HG03039 (cell line): ENCODE results near the gene TMEM187.
"Not testable (repeated sequence)": the region's sequence is repeated elsewhere in the genome, so short reads cannot be mapped to it uniquely, and the experiment has no call there.

Experiments used
- ATAC-seq: cut with Tn5 transposase; IDR thresholded peaks from one replicate; pipeline ENCODE4 v1.9.1; 2021; ENCODE audit warnings: mild to moderate bottlenecking, moderate library complexity; ENCODE audit not compliant: unreplicated experiment

TMEM187 gene

DNA sequence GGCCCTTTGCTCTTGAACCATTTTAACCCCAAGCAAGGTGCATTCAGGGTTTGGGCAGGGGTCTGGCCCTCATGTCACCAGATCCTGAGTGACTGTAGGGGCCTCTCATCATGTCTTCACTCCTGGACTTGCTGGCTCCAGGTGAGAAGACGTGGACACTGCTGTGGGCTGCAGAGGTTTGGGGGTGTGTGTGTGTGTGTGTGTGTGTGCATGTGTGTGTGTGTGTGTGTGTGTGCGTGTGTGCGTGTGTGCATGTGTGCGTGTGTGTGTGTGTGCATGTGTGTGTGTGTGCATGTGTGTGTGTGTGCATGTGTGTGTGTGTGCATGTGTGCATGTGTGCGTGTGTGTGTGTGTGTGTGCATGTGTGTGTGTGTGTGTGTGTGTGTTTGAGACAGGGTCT lies 21.8 kb downstream of the TMEM187 start:
- ATAC-seq: not testable (repeated sequence)

DNA sequence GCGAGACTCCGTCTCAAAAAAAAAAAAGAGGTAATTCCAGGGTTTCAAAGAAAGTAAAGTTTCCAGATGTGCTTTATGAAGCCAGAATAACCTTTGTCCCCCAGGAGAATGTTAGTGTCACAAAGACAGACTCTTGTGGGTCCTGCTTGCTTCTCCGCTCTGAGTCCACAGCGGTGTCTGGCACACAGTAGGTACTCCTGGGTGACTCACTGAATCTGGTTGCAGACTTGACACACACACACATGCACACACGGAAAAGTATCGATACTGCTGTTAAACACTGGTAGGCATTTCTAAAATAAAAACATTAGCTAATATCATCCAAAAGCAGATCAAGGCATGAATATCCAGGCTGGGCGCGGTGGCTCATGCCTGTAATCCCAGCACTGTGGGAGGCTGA lies 22.9 kb downstream of the TMEM187 start:
- ATAC-seq: no peak

DNA sequence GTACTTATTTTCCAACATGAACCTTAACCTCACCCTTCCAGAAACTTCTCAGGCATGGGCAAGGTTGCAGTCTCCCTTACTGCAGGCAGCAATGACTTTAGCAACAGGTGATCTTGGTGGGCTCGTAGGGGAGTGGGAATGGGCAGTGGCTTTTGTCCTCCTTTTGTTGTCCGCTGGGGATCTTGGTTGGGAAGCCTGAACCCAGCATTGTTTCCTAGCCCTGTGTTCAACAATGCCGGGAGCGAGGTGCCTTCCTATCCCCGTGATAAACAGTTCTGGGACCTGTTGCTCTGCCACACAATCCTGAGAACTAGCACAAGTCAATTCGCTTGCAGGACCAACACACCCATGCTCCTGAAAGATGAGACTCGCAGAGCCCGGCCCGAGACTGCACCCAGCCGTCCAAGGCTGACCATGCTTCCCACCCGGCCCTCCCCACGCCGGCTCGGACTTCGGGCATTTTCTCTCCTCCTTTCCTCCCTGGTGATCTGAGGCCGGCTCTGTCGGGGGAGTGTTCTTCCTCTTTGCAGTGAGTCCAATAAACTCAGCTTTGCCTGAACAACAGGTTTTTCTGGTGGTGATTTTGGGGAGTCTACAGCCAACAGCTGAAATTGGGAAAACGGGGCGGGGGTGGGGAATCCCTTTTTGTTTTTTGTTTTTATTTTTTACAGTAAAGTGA lies 26.9 kb downstream of the TMEM187 start:
- ATAC-seq: no peak

DNA sequence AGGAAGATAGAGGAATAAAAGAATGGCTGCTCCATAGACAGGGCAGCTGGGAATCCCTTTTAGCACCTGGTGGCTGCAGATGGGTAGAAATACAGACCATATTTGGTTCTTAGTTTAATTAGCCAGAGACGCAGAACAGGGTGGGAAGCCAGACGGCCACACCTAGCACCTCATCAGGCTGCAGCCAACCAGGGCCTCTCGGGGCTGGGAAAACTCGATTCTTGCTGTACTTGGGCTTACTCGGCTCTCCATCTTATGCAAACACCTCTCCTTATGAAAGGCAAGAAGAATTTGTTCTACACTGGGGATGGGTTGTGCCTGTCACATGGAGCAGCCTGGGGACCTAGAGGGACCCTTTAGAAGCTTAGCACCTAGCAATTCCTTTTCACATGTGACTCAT lies 27.5 kb downstream of the TMEM187 start:
- ATAC-seq: no peak

DNA sequence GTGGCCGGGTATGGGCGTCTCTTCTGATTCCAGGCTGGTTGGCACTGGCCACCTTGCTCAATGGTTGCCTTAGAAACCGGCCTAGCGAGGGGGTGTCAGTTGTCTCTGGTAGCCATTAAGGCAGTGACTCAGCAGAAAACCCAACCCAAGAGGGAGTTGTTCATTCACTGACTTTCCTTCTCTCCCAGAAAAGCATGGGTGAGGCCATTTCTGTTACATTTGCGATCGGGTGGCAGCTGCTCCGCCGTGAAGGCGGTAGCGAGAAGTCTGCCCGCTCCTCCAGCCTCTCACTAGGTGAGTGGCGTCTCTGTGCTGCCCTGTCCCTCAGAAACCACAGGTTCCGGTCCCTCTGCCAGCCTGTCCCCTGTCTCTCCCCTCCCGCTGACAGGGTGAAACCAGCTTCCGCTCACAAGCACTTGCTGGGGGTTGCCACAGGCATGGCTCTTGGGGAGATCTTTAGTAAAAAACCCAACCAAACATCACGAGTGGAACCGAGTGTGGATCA lies 29.7 kb downstream of the TMEM187 start:
- no peak for ATAC-seq

DNA sequence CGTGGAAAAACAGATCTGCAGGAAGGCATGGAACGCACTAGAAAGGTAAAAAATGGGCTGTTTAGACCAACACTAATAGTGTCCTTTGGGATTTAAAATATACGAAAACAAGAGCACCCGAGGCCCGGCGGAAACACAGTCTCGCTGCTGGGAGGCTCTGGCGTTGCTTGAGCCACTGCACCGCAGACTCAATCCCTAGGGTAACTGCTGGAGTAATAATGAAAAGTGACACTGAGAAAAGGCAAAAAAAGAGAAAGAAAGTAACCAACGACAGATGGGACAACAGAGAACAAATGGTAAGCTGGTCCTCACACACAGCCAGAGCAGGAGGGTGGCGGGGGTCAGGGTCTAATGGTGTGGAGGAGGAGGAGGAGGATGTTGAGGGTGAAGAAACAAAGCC lies 31.8 kb downstream of the TMEM187 start:
- no peak for ATAC-seq

DNA sequence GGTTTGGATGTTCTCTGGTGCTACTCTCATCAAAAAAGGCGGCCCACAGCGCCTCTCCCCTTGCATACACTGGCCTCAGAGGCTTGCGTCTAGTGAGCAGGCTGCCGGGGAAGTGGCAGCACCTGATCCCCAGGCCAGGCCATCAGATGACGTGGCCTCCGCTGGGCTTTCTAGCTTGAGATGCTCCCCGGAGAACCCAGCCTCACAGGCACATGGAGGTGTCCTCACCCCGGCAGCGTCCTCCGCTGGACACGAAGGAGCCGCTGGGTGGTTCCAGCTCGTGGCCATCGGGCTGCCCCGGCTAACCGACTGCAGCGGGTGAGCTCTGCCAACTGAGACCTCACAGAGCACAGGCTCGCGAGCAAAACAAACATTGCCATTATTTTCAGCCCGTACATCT lies 34.4 kb downstream of the TMEM187 start:
- no peak for ATAC-seq

DNA sequence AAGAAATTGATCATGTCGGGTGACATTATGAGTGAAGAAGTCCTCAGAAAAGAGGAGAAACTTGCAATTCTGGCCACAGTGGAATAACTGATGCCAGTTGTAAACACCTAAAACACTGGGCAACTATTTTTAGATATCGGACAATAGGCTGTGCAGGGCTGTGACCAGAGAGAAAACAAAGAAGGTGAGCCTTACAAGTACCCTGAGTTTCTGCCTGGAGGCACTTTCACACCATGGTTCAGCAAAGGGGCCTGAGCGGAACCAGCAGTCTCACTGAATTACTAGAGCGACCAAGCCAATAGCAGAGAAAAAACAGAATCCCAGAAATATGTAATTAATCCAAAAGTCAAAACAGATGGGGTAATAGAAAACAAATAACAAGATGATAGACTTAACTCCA lies 36.0 kb downstream of the TMEM187 start:
- ATAC-seq: no peak

DNA sequence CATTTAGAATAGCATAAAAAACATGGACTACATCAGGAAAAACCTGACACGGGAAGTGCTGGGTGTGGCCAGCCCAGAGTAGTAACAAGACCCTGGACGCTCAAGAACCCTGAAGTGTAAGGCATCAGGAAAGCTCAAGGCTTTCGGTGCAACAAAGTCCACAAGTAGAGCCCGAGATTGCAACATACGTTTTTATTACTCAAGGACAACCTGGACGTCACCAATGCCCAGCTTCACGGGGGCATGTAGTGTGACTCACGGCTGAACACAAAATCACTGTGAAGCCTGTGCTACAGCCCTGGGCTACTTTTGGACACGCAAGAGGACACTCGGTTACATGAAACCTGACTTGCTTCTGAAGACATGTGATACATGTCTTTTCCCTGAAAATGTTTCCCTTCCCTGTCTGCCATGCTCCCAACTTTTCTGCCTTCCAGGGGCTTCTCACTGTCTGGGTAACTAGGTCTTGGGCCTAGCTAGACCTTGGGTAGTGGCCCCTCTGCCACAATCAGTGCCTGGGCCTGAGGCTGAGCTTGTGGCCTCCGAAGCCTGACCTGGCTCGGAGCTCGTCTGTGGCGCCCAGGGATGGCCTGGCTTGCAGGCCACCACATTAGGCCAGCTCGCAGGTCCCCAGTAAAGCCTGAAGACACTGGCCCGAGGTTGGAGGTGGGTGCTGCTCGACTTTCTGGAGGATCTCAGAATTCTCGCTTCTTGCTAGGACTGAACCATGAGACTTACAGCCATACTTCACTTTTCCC lies 38.0 kb downstream of the TMEM187 start:
- no peak for ATAC-seq

DNA sequence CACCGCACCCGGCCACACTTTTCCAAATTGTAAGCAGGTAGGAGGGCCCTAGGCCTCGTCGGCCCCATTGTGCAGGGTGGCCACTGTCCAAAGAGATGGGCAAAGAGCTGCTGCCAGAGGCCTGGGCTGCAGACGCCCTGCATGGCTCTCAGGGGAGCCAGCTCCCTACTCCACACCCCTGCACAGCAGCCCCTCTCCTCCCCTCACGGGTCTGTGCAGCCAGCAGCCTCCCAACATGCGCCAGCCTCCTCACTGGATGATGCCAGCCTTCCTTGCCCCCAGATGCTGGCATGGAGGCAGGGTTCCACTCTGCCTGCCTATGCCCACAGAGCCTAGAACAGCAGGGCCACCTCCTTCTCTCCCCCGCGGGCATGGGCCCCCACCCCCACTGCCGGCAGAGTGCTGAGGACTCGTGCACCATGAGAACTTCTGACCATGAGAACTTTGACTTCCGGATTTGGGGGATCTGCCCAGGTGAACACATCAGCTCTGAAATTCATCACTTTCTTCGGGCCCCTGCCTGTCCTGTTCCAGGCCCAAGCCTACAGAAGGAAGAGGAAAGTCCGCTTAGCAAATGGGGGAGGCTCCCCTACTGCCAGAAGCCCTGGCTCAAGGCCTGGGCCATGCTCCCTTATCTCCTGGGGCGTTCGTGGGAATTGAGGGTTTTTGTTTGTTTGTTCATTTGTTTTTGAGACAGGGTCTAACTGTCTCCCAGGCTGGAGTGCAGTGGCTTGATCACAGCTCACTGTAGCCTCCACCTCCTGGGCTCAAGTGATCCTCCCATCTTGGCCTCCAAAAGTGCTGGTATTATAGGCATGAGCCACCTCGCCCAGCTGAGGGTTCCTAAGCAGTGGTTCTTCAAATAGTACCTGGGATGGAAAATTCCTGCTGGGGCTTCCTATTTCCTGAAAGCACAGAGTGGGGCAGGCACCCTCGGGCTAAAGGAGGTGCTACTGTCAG lies 39.1 kb downstream of the TMEM187 start:
- ATAC-seq: no peak

DNA sequence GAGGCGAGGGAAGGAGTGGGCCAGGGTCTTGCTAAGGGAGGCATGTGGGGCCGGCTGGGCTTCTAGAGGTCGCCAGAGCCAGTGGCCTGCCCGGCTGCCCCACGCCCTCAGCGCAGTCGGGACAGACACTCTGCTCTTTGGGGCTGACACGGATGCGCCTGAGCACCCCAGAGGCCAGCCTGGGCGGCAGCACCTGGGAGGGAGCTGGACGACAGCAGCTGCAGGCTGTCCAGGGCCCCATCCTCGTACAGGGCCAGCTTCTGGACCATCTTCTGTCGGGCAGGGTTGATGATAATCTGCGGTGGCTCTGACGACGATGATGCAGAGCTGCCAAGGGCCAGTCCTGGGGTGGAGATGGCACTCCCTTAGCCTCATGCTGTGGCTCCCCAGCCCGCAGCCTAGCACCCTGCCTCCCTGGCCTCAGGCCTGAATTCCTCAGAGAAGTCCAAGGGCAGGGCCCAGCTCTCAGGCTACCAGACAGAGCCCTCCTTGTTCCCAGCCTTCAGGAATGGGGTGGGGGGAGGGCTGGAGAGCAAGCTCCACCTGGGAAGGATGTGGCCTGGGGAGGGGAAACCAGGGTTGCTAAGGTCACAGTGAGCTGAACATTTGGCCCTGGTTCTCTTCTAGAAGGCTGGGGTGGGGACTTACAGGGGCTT lies 39.9 kb downstream of the TMEM187 start:
- no peak for ATAC-seq

DNA sequence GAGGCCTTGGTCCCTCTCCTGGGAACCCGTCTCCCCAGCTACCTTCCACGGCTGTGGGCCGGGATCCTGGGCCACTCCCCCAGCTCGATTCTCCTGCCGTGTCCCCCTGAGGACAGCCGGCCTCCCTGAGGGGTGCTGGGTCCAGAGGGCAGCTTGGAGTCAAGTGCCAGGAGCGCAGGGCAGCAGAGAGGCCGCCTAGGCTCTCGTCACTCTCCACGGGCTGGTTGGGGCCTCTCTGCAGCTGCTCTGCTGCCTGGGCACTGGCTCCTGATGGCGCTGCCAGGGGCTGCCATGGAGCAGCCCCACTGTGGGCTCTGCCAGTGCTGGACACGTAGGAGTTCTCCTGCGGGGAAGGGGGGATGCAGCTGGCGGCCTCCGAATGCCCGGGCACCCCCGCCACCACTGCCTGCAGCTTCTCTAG lies 40.5 kb downstream of the TMEM187 start:
- ATAC-seq: no peak

DNA sequence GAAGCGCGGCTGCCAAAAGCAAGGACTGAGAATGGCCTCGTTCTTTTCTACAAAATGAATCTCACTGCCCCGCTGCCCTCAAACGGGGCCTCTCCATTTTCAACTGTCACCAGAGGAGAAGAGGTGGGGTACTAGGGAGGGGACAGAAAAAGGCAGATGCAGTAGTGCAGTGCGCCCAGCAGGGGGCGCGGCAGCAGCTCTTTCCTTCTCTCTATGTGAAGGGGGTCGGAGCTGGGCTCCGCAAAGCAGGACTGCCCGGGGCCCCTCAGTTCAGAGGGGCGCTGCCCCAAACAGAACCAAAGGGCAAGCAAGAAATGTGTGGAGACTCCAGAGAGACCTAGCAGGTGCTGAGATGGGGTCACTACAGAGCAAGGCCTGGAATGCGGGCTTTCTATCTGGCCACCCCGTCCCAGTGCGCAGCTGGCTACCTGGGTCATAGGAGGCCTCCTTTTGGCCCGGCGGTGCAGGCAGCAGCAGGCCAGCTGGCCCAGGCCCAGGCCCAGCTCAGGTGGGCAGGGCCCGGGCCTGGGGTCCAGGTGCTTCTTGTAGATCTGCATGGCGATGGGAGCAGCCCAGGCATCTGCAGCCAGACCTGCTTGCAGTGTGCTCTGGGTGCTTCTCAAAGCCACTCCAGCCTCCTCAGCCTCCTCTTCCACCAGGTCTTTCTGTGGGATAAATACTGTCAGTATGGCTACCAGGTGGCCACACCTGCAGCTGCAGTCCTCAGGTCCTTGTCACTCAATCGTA lies 41.2 kb downstream of the TMEM187 start:
- no peak for ATAC-seq

DNA sequence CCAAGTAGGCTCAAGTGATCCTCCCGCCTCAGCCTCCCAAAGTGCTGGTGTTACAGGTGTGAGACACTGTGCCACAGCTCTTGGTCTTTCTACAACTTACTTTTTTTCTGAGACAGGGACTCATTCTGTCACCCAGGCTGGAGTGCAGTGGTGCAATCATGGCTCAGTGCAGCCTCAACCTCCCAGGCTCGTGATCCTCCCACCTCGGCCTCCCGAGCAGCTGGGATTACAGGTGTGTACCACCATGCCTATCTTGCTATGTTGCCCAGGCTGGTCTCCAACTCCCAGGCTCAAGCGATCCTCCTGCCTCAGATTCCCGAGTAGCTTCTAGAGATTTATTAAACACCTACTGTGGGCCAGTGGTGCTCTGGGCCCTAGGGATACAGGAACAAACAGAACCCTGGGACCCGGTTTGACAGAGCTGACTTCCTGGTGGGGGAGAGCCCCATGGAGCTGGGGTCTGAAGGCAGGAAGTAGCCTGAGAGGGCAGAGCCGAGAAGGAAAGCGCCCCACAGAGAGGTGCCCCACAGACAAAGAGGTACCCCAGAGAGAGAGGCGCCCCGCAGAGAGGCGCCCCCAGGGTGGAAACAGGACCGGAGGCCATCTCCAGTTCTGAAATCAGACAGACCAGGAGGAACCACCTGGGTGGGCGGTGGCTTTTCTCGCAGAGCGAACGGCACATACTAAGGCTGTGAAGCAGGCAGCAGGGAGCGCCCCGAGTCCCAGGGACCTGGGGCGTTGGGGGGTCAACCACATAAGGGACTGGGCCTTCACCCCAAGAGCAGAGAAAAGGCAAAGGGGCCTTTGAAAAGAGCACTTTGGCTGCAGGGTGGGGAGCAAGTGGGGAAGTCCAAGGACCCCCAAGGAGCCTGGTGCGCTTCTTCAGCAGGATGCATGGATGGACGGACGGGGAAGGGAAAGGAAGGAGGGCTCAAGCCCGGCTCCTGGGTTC lies 42.2 kb downstream of the TMEM187 start:
- no peak for ATAC-seq

DNA sequence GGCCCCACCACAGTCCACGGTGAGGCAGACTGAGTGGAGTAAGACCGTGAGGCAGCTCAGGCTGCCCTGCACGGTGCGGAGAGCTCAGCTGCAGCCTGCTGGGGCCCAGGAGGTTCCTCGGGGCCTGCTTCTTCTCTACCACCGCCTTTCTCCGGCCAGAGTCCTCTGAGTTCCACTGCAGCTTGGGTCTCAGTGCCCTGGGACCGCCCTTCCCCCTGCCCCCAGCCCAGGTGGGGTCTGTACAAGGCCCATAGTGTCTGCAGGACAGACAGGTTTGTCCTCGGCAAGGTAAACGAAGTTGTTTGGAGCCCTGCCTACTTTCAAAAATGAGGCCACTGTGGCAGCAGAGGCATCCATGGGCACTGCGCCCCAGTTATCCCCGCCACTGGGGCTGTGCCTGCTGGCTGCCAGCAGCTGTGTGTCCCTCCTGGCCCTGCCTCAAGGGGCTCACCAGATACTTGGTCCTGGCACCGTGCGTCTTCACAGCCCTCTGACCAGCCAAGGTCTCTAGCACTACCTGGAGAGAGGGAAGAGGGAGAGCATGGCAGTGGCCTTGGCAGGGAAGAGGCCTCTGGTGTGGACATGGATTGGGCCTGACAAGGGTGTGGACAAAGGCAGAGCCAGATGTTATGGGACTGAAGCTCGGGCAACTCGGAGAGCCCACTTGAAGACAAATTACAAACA lies 43.2 kb downstream of the TMEM187 start:
- no peak for ATAC-seq

DNA sequence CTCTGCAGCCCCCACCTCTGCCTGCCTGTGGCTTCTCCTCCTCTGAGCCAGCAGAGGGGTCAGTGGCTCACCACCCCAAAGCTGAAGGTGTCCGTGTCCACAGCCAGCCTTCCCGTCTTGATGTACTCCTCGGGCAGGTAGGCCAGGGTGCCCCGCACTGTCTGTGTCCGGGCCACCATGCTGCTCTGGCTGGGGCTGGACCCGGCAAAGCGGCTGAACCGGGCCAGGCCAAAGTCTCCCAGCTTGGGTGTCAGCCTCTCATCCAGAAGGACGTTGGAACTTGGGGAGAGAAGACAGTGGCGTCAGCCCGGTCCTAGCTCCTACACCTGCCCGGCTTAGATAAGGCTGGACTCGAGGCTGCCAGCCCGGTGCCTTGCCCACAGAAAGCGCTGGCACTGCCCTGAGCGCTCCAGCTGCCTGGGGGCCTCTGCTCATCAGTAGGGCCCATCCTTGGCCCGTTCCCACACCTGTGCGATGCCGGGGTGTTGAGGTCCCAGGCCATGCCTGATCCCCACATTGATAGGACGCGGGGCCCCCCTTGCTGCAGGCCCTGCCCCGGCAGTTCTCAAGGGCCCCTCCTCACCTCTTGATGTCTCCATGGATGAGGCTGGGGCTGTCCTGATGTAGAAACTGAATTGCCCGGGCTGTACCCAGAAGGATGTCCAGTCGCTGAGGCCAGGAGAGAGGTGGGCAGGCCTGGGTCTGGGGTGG lies 44.0 kb downstream of the TMEM187 start:
- ATAC-seq: no peak

DNA sequence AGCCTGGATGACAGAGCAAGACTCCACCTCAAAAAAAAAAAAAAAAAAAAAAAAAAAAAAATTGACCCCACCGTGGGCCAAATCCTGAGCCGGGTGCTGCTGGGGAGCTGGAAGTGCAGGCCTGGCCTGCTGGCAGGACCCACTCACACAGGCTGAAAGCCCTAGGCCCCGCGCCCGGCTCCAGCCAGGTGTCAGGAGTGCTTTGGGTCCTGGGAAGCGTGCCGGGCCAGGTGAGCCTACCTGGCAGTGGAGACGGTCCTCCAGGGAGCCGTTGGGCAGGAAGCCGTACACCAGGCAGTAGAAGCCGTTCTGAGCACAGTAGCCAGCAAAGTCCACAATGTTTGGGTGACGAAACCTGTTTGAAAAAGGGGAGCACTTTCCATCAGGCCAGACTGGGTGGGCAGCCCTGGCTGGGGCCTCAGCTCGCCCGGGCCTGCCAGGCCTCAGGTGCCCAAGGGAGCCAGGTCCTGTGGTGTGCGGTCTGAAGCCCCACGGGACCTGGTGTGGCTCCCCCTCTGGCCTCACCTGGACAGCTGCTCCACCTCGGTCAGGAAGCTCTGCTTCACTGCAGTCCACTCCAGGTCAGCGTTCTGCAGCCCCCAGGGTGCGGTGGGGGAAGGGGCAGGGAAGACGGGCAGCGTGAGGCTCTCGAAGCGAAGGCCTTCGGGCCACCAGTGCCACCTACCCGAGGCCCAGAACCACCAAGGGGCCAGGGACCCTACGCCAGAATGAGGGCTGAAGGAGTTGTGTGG lies 45.4 kb downstream of the TMEM187 start:
- ATAC-seq: no peak
